Activated CD8-positive, alpha-beta memory T cell treated with anti-CD3 and anti-CD28 coated beads, Interleukin-2, amount 50 U/mL, for 1 hour (primary cell): ENCODE measurements around the gene TRIM24.

ENCODE experiments used
- DNase-seq: peaks from one replicate; pipeline ENCODE4 v3.0.0-alpha.2; 2020; ENCODE audit errors: extremely low read depth

Gene TRIM24

GRCh38 chr7:138575897-138576428 is 115.9 kb downstream of the TRIM24 start:
- DNase-seq: no peak

GRCh38 chr7:138579136-138579535 is 119.1 kb downstream of the TRIM24 start:
- no peak for DNase-seq

- no peak for DNase-seq
These were observed 119.6 kb downstream of the TRIM24 start for GRCh38 chr7:138579671-138580070.

- DNase-seq: no peak
These were observed 121.0 kb downstream of the TRIM24 start for GRCh38 chr7:138581065-138581464.

- no peak for DNase-seq
These were observed 124.2 kb downstream of the TRIM24 start for GRCh38 chr7:138584283-138584682.

GRCh38 chr7:138584696-138585095 is 124.6 kb downstream of the TRIM24 start:
- no peak for DNase-seq

GRCh38 chr7:138585283-138585993 is 125.4 kb downstream of the TRIM24 start:
- no peak for DNase-seq

- no peak for DNase-seq
These were observed 127.4 kb downstream of the TRIM24 start for GRCh38 chr7:138587485-138587884.

- DNase-seq: no peak
These were observed 128.9 kb downstream of the TRIM24 start for GRCh38 chr7:138588986-138589385.

GRCh38 chr7:138590154-138590553 is 130.1 kb downstream of the TRIM24 start:
- DNase-seq: no peak

GRCh38 chr7:138595454-138595853 is 135.4 kb downstream of the TRIM24 start:
- no peak for DNase-seq

- no peak for DNase-seq
These were observed 142.4 kb downstream of the TRIM24 start for GRCh38 chr7:138602451-138602850.

- DNase-seq: no peak
These were observed 143.7 kb downstream of the TRIM24 start for GRCh38 chr7:138603549-138604318.

GRCh38 chr7:138606236-138606635 is 146.2 kb downstream of the TRIM24 start:
- no peak for DNase-seq

- DNase-seq: no peak
These were observed 147.4 kb downstream of the TRIM24 start for GRCh38 chr7:138607216-138608126.

- no peak for DNase-seq
These were observed 148.2 kb downstream of the TRIM24 start for GRCh38 chr7:138608275-138608674.

GRCh38 chr7:138610671-138611170 is 150.7 kb downstream of the TRIM24 start:
- DNase-seq: no peak

GRCh38 chr7:138613630-138614029 is 153.6 kb downstream of the TRIM24 start:
- DNase-seq: no peak

GRCh38 chr7:138616085-138616484 is 156.0 kb downstream of the TRIM24 start:
- DNase-seq: no peak

GRCh38 chr7:138618506-138618905 is 158.4 kb downstream of the TRIM24 start:
- no peak for DNase-seq

GRCh38 chr7:138618933-138619332 is 158.9 kb downstream of the TRIM24 start:
- no peak for DNase-seq

- DNase-seq: no peak
These were observed 162.8 kb downstream of the TRIM24 start for GRCh38 chr7:138622841-138623240.
